ENCODE data around the gene WDFY4. TPM values are rescaled to one million over a fixed set of nuclear protein-coding genes. Genes with fewer than 3 reads are reported as not detected.

The WDFY4 gene
- total RNA-seq, 1 experiment from 2014 or later = 0.23 TPM

DNA sequence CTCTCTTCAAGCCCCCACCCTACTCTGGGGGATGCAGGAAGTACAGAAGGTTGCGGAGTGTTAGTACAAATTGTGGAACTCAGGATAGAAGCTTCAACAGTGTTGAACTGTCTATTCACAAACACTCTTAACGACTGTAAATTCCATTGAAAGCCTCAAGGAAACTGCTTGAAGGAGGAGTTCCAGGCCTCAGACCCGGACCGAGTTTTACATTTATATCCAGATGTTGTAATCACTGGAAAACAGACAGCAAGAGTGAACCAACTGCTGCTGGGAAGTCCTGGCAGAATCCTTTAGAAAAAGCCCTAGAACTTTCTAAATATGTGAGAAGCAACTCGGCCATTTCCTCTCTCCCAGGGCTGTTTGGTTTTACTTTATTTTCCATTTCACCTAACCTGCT lies 339.1 kb downstream of the WDFY4 start:
- TF ChIP-seq, protein P1, sequence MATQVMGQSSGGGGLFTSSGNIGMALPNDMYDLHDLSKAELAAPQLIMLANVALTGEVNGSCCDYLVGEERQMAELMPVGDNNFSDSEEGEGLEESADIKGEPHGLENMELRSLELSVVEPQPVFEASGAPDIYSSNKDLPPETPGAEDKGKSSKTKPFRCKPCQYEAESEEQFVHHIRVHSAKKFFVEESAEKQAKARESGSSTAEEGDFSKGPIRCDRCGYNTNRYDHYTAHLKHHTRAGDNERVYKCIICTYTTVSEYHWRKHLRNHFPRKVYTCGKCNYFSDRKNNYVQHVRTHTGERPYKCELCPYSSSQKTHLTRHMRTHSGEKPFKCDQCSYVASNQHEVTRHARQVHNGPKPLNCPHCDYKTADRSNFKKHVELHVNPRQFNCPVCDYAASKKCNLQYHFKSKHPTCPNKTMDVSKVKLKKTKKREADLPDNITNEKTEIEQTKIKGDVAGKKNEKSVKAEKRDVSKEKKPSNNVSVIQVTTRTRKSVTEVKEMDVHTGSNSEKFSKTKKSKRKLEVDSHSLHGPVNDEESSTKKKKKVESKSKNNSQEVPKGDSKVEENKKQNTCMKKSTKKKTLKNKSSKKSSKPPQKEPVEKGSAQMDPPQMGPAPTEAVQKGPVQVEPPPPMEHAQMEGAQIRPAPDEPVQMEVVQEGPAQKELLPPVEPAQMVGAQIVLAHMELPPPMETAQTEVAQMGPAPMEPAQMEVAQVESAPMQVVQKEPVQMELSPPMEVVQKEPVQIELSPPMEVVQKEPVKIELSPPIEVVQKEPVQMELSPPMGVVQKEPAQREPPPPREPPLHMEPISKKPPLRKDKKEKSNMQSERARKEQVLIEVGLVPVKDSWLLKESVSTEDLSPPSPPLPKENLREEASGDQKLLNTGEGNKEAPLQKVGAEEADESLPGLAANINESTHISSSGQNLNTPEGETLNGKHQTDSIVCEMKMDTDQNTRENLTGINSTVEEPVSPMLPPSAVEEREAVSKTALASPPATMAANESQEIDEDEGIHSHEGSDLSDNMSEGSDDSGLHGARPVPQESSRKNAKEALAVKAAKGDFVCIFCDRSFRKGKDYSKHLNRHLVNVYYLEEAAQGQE (IDR thresholded peaks at IDR 0.05; ENCODE audit: insufficient read depth in 1 of 2, low read depth in 2 of 2, low read length in 1 of 2) = no peak
- TF ChIP-seq, protein P2, sequence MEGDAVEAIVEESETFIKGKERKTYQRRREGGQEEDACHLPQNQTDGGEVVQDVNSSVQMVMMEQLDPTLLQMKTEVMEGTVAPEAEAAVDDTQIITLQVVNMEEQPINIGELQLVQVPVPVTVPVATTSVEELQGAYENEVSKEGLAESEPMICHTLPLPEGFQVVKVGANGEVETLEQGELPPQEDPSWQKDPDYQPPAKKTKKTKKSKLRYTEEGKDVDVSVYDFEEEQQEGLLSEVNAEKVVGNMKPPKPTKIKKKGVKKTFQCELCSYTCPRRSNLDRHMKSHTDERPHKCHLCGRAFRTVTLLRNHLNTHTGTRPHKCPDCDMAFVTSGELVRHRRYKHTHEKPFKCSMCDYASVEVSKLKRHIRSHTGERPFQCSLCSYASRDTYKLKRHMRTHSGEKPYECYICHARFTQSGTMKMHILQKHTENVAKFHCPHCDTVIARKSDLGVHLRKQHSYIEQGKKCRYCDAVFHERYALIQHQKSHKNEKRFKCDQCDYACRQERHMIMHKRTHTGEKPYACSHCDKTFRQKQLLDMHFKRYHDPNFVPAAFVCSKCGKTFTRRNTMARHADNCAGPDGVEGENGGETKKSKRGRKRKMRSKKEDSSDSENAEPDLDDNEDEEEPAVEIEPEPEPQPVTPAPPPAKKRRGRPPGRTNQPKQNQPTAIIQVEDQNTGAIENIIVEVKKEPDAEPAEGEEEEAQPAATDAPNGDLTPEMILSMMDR (IDR thresholded peaks at IDR 0.05) = no peak
- TF ChIP-seq POLR2AphosphoS5 (IDR thresholded peaks at IDR 0.05; ENCODE audit: low read depth, low read length) (no peak), TCF7L2 (IDR thresholded peaks at IDR 0.05; ENCODE audit: low read depth, low read length) (no peak), SIN3A (IDR thresholded peaks at IDR 0.05; ENCODE audit: borderline replicate concordance, insufficient read depth, low read depth, low read length) (no peak)
- no peak for DNase-seq (ENCODE audit: low read depth, low spot score)
- no peak for ATAC-seq
- ChIA-PET CTCF (no interaction called here), POLR2A (no interaction called here)
- H3K27ac ChIP-seq (ENCODE audit: low read length) = no peak overlapping the region
- intact Hi-C loops (cut with micrococcal nuclease; ENCODE audit: unreplicated experiment) = no loop called here
- no peaks in the 10 kb centered on the region for H3K9me3 ChIP-seq (ENCODE audit: control insufficient read depth, insufficient read depth, low read depth, low read length)
- no peaks in the 10 kb centered on the region for H3K4me1 ChIP-seq (ENCODE audit: control insufficient read depth, insufficient read depth, low read length)
- in situ Hi-C loops (cut with HindIII; ENCODE audit: low pct_unique_long_range_greater_than_20kb, low sequenced_read_pairs) = no loop called here
- no peaks in the 10 kb centered on the region for H3K36me3 ChIP-seq (ENCODE audit: control insufficient read depth, insufficient read depth, low read length)
- BruUV-seq (replicated peaks) = no TSS peak
- no peak overlapping the region for H3K4me3 ChIP-seq (ENCODE audit: low read depth in 2 of 2, low read length in 2 of 2)
- H3K27me3 ChIP-seq (ENCODE audit: control insufficient read depth, insufficient read depth, low read length) = no peaks in the 10 kb centered on the region; the same call in 1 of the 2 replicates

DNA sequence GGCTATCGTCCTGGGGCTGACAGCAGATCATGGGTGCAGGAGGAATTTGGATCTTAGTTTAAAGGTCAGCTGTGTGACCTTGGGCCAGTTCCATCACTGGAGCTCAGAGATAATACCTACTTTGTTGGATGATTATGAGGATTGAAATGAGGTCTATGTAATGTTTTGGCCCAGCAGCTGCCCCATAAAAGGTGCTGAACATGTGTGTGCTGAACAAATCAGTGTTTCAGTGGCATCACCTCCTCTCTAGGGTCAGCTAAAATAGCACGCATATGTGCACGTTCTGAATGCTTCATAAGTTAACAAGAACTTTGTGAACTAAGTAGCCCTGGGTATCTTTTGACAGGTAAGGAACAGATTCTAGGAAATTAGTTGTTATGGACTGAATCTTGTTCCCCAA lies 339.8 kb downstream of the WDFY4 start:
- intact Hi-C loops (cut with micrococcal nuclease; ENCODE audit: unreplicated experiment) = no loop called here
- TF ChIP-seq, protein P2 (IDR thresholded peaks at IDR 0.05) = no peak
- TF ChIP-seq TCF7L2 (IDR thresholded peaks at IDR 0.05; ENCODE audit: low read depth, low read length) (no peak), POLR2AphosphoS5 (IDR thresholded peaks at IDR 0.05; ENCODE audit: low read depth, low read length) (no peak), SIN3A (IDR thresholded peaks at IDR 0.05; ENCODE audit: borderline replicate concordance, insufficient read depth, low read depth, low read length) (no peak)
- TF ChIP-seq, protein P1 (IDR thresholded peaks at IDR 0.05; ENCODE audit: insufficient read depth in 1 of 2, low read depth in 2 of 2, low read length in 1 of 2) = no peak
- in situ Hi-C loops (cut with HindIII; ENCODE audit: low pct_unique_long_range_greater_than_20kb, low sequenced_read_pairs) = no loop called here
- H3K36me3 ChIP-seq (ENCODE audit: control insufficient read depth, insufficient read depth, low read length) = no peaks in the 10 kb centered on the region
- H3K4me3 ChIP-seq (ENCODE audit: low read depth in 2 of 2, low read length in 2 of 2) = no peak overlapping the region
- H3K9me3 ChIP-seq (ENCODE audit: control insufficient read depth, insufficient read depth, low read depth, low read length) = no peaks in the 10 kb centered on the region
- DNase-seq (ENCODE audit: low read depth, low spot score) (no peak), ATAC-seq (no peak)
- no peaks in the 10 kb centered on the region for H3K4me1 ChIP-seq (ENCODE audit: control insufficient read depth, insufficient read depth, low read length)
- no peak overlapping the region for H3K27ac ChIP-seq (ENCODE audit: low read length)
- ChIA-PET CTCF (no interaction called here), POLR2A (no interaction called here)
- BruUV-seq (replicated peaks) = no TSS peak
- H3K27me3 ChIP-seq (ENCODE audit: control insufficient read depth, insufficient read depth, low read length) = no peaks in the 10 kb centered on the region; the same call in 1 of the 2 replicates
